Measurements from ENCODE around the gene HSP90AB1.
A peak's percentile ranks its signal among the peaks of the same experiment; 100 is the strongest.

DNA sequence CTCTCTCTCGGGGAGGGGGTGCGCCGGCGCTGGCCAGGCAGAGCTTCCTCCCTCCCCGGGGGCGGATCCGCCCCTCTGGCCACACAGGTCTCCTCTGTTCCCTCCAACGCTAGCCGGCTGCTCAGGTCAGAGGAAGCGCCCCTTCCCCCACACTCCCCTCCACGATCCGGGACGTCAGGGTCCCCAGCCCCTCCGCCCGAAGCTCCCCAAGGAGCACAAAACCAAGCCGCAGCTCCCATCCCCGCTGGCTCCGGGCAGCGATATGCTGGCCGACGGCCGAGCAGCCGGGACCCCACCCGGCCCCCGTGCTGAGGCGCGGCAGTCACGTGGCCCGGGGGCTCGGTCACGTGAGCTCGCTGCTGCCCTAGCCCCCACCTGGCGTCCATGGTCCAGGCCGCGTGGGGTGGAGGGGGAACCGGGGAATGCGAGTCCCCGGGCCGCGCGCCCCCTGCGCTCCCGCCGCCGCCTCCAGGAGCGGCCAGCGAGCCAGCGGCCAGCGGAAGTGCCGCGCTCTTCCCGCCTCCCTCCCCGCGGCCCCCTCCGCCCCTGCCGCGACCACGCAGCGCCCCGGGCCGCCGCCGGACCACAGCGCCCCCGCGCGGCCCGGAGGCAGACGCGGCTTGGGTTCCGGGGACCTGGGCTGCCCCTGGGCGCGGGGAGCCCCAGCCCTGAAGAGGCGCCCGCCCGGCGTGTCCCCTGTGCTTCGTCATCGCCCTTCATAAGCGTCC is 10.3 kb downstream of the HSP90AB1 start, which contains the start of gene SLC35B2:
- peak; percentile 62 for TF ChIP-seq CTCF (IDR thresholded peaks at IDR 0.05; ENCODE audit: low read depth, low read length)
- no peak for TF ChIP-seq EZH2phosphoT487 (IDR thresholded peaks at IDR 0.05; ENCODE audit: low read depth)
